GM19025 (cell line): ENCODE results near the gene LGALS3.

ENCODE experiments used
- ATAC-seq: cut with Tn5 transposase; IDR thresholded peaks from one replicate; pipeline ENCODE4 v1.9.1; 2021; ENCODE audit warnings: mild to moderate bottlenecking, low read depth, moderate library complexity; ENCODE audit not compliant: unreplicated experiment

The LGALS3 gene

GRCh38 chr14:55180434-55180833 lies 51.4 kb downstream of the LGALS3 start:
- ATAC-seq: peak; percentile 66

- ATAC-seq: no peak
Observed at GRCh38 chr14:55188686-55189295, 59.7 kb downstream of the LGALS3 start.

GRCh38 chr14:55190906-55191202 lies 61.8 kb downstream of the LGALS3 start:
- no peak for ATAC-seq

GRCh38 chr14:55191203-55192053 lies 62.4 kb downstream of the LGALS3 start, which contains the start of gene DLGAP5:
DLGAP5 (minus strand) TSS chr14:55191585; CDS start chr14:55189179, 2,406 bp downstream.
- ATAC-seq: peak; percentile 99

- ATAC-seq: no peak
Observed at GRCh38 chr14:55192054-55192621, 63.1 kb downstream of the LGALS3 start.

GRCh38 chr14:55194656-55195355 lies 65.8 kb downstream of the LGALS3 start:
- no peak for ATAC-seq
